Measurements from ENCODE around the gene PCCA.

The PCCA gene

GRCh38 chr13:100298116-100298681 lies 209.3 kb downstream of the PCCA start:
- Histone ChIP-seq H3K4me3 (ENCODE audit: insufficient read depth, low read length, poor library complexity, severe bottlenecking) (no peak overlapping the region), H3K4me2 (ENCODE audit: low read depth, low read length, poor library complexity, severe bottlenecking) (no peak overlapping the region), H3K36me3 (ENCODE audit: low read length) (no peaks in the 10 kb centered on the region), H3F3A (ENCODE audit: insufficient read depth) (no peaks in the 10 kb centered on the region), H3K9me2 (replicated peaks; ENCODE audit: insufficient read depth, low read length) (no peaks in the 10 kb centered on the region), H3K9me3 (ENCODE audit: insufficient read depth, low read length) (no peaks in the 10 kb centered on the region), H3K27ac (ENCODE audit: low read depth, low read length) (no peak overlapping the region), H3K9ac (ENCODE audit: low read length) (no peak overlapping the region), H3K27me3 (ENCODE audit: low read length) (no peaks in the 10 kb centered on the region), H2AFZ (ENCODE audit: low read depth, low read length, severe bottlenecking) (no peak overlapping the region), H4K20me1 (ENCODE audit: low read depth, low read length) (no peaks in the 10 kb centered on the region), H3K79me2 (ENCODE audit: insufficient read depth, low read length) (no peaks in the 10 kb centered on the region)
- TF ChIP-seq CTCF (IDR thresholded peaks at IDR 0.05; ENCODE audit: insufficient read depth, low read length, poor library complexity, severe bottlenecking) = no peak

GRCh38 chr13:100298691-100299090 lies 209.8 kb downstream of the PCCA start:
- no peaks in the 10 kb centered on the region for H3K9me2 ChIP-seq (replicated peaks; ENCODE audit: insufficient read depth, low read length)
- no peaks in the 10 kb centered on the region for H4K20me1 ChIP-seq (ENCODE audit: low read depth, low read length)
- H3K36me3 ChIP-seq (ENCODE audit: low read length) = no peaks in the 10 kb centered on the region
- TF ChIP-seq CTCF (IDR thresholded peaks at IDR 0.05; ENCODE audit: insufficient read depth, low read length, poor library complexity, severe bottlenecking) = no peak
- no peak for TF ChIP-seq EZH2phosphoT487 (conservative IDR thresholded peaks at IDR 0.05; ENCODE audit: low read length)
- no peaks in the 10 kb centered on the region for H3K79me2 ChIP-seq (ENCODE audit: insufficient read depth, low read length)
- no peak overlapping the region for H2AFZ ChIP-seq (ENCODE audit: low read depth, low read length, severe bottlenecking)
- no peak overlapping the region for H3K27ac ChIP-seq (ENCODE audit: low read depth, low read length)
- no peak overlapping the region for H3K9ac ChIP-seq (ENCODE audit: low read length)
- H3F3A ChIP-seq (ENCODE audit: insufficient read depth) = no peaks in the 10 kb centered on the region
- H3K27me3 ChIP-seq (ENCODE audit: low read length) = no peaks in the 10 kb centered on the region
- H3K9me3 ChIP-seq (ENCODE audit: insufficient read depth, low read length) = no peaks in the 10 kb centered on the region
- H3K4me2 ChIP-seq (ENCODE audit: low read depth, low read length, poor library complexity, severe bottlenecking) = no peak overlapping the region
- no peak overlapping the region for H3K4me3 ChIP-seq (ENCODE audit: insufficient read depth, low read length, poor library complexity, severe bottlenecking)

- H3K4me2 ChIP-seq (ENCODE audit: low read depth, low read length, poor library complexity, severe bottlenecking) = no peak overlapping the region
- H3K27ac ChIP-seq (ENCODE audit: low read depth, low read length) = no peak overlapping the region
- H3K27me3 ChIP-seq (ENCODE audit: low read length) = no peaks in the 10 kb centered on the region
- H2AFZ ChIP-seq (ENCODE audit: low read depth, low read length, severe bottlenecking) = no peak overlapping the region
- H3F3A ChIP-seq (ENCODE audit: insufficient read depth) = no peaks in the 10 kb centered on the region
- H3K9ac ChIP-seq (ENCODE audit: low read length) = no peak overlapping the region
- no peaks in the 10 kb centered on the region for H3K79me2 ChIP-seq (ENCODE audit: insufficient read depth, low read length)
- TF ChIP-seq EZH2phosphoT487 (conservative IDR thresholded peaks at IDR 0.05; ENCODE audit: low read length) = no peak
- no peaks in the 10 kb centered on the region for H3K36me3 ChIP-seq (ENCODE audit: low read length)
- no peaks in the 10 kb centered on the region for H4K20me1 ChIP-seq (ENCODE audit: low read depth, low read length)
- no peak overlapping the region for H3K4me3 ChIP-seq (ENCODE audit: insufficient read depth, low read length, poor library complexity, severe bottlenecking)
- H3K9me3 ChIP-seq (ENCODE audit: insufficient read depth, low read length) = no peaks in the 10 kb centered on the region
- H3K9me2 ChIP-seq (replicated peaks; ENCODE audit: insufficient read depth, low read length) = no peaks in the 10 kb centered on the region
Measured at GRCh38 chr13:100300243-100300642, 211.3 kb downstream of the PCCA start.

- H3K36me3 ChIP-seq (ENCODE audit: low read length) = no peaks in the 10 kb centered on the region
- H3K27me3 ChIP-seq (ENCODE audit: low read length) = no peaks in the 10 kb centered on the region
- H4K20me1 ChIP-seq (ENCODE audit: low read depth, low read length) = no peaks in the 10 kb centered on the region
- no peak overlapping the region for H3K27ac ChIP-seq (ENCODE audit: low read depth, low read length)
- H3K9ac ChIP-seq (ENCODE audit: low read length) = no peak overlapping the region
- no peaks in the 10 kb centered on the region for H3K9me2 ChIP-seq (replicated peaks; ENCODE audit: insufficient read depth, low read length)
- H3K4me2 ChIP-seq (ENCODE audit: low read depth, low read length, poor library complexity, severe bottlenecking) = no peak overlapping the region
- no peak overlapping the region for H3K4me3 ChIP-seq (ENCODE audit: insufficient read depth, low read length, poor library complexity, severe bottlenecking)
- H3F3A ChIP-seq (ENCODE audit: insufficient read depth) = no peaks in the 10 kb centered on the region
- H2AFZ ChIP-seq (ENCODE audit: low read depth, low read length, severe bottlenecking) = no peak overlapping the region
- H3K79me2 ChIP-seq (ENCODE audit: insufficient read depth, low read length) = no peaks in the 10 kb centered on the region
- H3K9me3 ChIP-seq (ENCODE audit: insufficient read depth, low read length) = no peaks in the 10 kb centered on the region
- TF ChIP-seq EZH2phosphoT487 (conservative IDR thresholded peaks at IDR 0.05; ENCODE audit: low read length) = no peak
- no peak for TF ChIP-seq CTCF (IDR thresholded peaks at IDR 0.05; ENCODE audit: insufficient read depth, low read length, poor library complexity, severe bottlenecking)
Measured at GRCh38 chr13:100300708-100301107, 211.8 kb downstream of the PCCA start.
